SH-SY5Y (cell line): ENCODE results near the gene ITPR3.

Experiments used
- GATA2 ChIP-seq: IDR thresholded peaks from 2 replicates; pipeline ENCODE4 v1.6.1; 2011; ENCODE audit warnings: mild to moderate bottlenecking, low read depth, low read length
- GATA3 ChIP-seq: IDR thresholded peaks from 2 replicates; pipeline ENCODE4 v1.6.1; 2011; ENCODE audit warnings: low read depth, mild to moderate bottlenecking, low read length, moderate library complexity

GRCh38 chr6:33590531-33591198 is 30.5 kb upstream of the ITPR3 start:
- TF ChIP-seq GATA2 (no peak), GATA3 (no peak)
